ENCODE results near the gene TBC1D20. TPM values are rescaled to one million over a fixed set of nuclear protein-coding genes. Genes with fewer than 3 reads are reported as not detected.

Gene TBC1D20
- total RNA-seq, 1 experiment from 2014 or later: 42.1 TPM

GRCh38 chr20:432208-432607 is 30.1 kb downstream of the TBC1D20 start:
- POLR2A ChIA-PET: interaction anchor here (0.5 kb wide), 1 partner anchor 94 kb away, joined by 8 read pairs; no protein-coding TSS in a partner anchor
- H3K27ac ChIP-seq (ENCODE audit: low read length): no peak overlapping the region
- H3K4me1 ChIP-seq (ENCODE audit: control insufficient read depth, insufficient read depth, low read length): no peaks in the 10 kb centered on the region
- CTCF ChIA-PET: interaction anchor here (0.6 to 2.1 kb wide), 3 partner anchors 67 to 213 kb away, joined by 3 to 16 read pairs (median 6); no protein-coding TSS in a partner anchor
- H3K9me3 ChIP-seq (ENCODE audit: control insufficient read depth, insufficient read depth, low read depth, low read length): no peaks in the 10 kb centered on the region
- no peaks in the 10 kb centered on the region for H3K27me3 ChIP-seq (ENCODE audit: control insufficient read depth, insufficient read depth, low read length)
- DNase-seq (ENCODE audit: low read depth, low spot score): no peak
- in situ Hi-C loops (cut with HindIII; ENCODE audit: low pct_unique_long_range_greater_than_20kb, low sequenced_read_pairs): no loop called here
- no peak for ATAC-seq
- 0 out of 2 replicates have a peak, but pooled peaks cover 4% of the 10 kb centered on the region for H3K36me3 ChIP-seq (ENCODE audit: control insufficient read depth, insufficient read depth, low read length)
- H3K4me3 ChIP-seq (ENCODE audit: low read depth in 2 of 2, low read length in 2 of 2): no peak overlapping the region
- no TSS peak for BruUV-seq (replicated peaks)
- intact Hi-C loops (cut with micrococcal nuclease; ENCODE audit: unreplicated experiment): loop anchor here (5.0 kb wide), 1 partner anchor 80 kb away; no protein-coding TSS in a partner anchor
- TF ChIP-seq REST (IDR thresholded peaks at IDR 0.05; ENCODE audit: insufficient read depth in 1 of 2, low read depth in 2 of 2, low read length in 1 of 2) (no peak), TCF7L2 (IDR thresholded peaks at IDR 0.05; ENCODE audit: low read depth, low read length) (no peak), SIN3A (IDR thresholded peaks at IDR 0.05; ENCODE audit: borderline replicate concordance, insufficient read depth, low read depth, low read length) (no peak), CTCF (IDR thresholded peaks at IDR 0.05) (no peak), POLR2AphosphoS5 (IDR thresholded peaks at IDR 0.05; ENCODE audit: low read depth, low read length) (no peak)

GRCh38 chr20:431012-431904 is 31.1 kb downstream of the TBC1D20 start:
- no TSS peak for BruUV-seq (replicated peaks)
- ATAC-seq (peak; percentile 83), DNase-seq (ENCODE audit: low read depth, low spot score) (peak; percentile 58)
- intact Hi-C loops (cut with micrococcal nuclease; ENCODE audit: unreplicated experiment): loop anchor here (5.0 kb wide), 1 partner anchor 79 kb away; no protein-coding TSS in a partner anchor
- no peaks in the 10 kb centered on the region for H3K4me1 ChIP-seq (ENCODE audit: control insufficient read depth, insufficient read depth, low read length)
- ChIA-PET CTCF (interaction anchor here (0.6 to 2.1 kb wide), 8 partner anchors 10 to 308 kb away, joined by 3 to 16 read pairs (median 3); partner anchors contain the start of gene RBCK1), POLR2A (no interaction called here)
- in situ Hi-C loops (cut with HindIII; ENCODE audit: low pct_unique_long_range_greater_than_20kb, low sequenced_read_pairs): no loop called here
- H3K27ac ChIP-seq (ENCODE audit: low read length): no peak overlapping the region
- TF ChIP-seq REST (IDR thresholded peaks at IDR 0.05; ENCODE audit: insufficient read depth in 1 of 2, low read depth in 2 of 2, low read length in 1 of 2) (0 out of 4 replicates have a peak, but pooled peaks of 1 of the 2 experiments have one; percentile 26), SIN3A (IDR thresholded peaks at IDR 0.05; ENCODE audit: borderline replicate concordance, insufficient read depth, low read depth, low read length) (no peak), CTCF (IDR thresholded peaks at IDR 0.05) (peak; percentile 92), TCF7L2 (IDR thresholded peaks at IDR 0.05; ENCODE audit: low read depth, low read length) (no peak)
- H3K27me3 ChIP-seq (ENCODE audit: control insufficient read depth, insufficient read depth, low read length): no peaks in the 10 kb centered on the region
- H3K4me3 ChIP-seq (ENCODE audit: low read depth in 2 of 2, low read length in 2 of 2): no peak overlapping the region
- H3K36me3 ChIP-seq (ENCODE audit: control insufficient read depth, insufficient read depth, low read length): peaks cover 7% of the 10 kb centered on the region; the same call in 1 of the 2 replicates
- no peaks in the 10 kb centered on the region for H3K9me3 ChIP-seq (ENCODE audit: control insufficient read depth, insufficient read depth, low read depth, low read length)
